ENCODE measurements around the gene CTNNA1.

DNA sequence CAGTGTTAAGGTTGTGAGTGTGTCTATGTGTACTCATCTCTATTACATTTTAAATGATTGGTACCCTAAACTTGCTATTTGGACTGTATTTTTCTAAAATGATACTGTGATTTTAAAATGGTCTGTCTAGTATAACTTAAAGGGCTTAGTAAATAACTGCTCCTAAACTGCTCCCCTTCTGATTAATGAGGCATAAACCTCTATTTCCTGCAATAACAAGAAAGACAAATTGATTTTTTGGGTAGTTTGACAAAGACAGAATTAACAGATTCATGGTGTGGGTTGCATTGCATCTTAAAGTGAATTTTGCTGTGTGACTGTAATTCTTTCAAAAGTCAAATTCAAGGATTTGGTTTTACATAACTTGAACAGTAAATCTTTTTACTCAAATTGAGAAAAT is 130.0 kb downstream of the CTNNA1 start:
- TF ChIP-seq, protein P1, sequence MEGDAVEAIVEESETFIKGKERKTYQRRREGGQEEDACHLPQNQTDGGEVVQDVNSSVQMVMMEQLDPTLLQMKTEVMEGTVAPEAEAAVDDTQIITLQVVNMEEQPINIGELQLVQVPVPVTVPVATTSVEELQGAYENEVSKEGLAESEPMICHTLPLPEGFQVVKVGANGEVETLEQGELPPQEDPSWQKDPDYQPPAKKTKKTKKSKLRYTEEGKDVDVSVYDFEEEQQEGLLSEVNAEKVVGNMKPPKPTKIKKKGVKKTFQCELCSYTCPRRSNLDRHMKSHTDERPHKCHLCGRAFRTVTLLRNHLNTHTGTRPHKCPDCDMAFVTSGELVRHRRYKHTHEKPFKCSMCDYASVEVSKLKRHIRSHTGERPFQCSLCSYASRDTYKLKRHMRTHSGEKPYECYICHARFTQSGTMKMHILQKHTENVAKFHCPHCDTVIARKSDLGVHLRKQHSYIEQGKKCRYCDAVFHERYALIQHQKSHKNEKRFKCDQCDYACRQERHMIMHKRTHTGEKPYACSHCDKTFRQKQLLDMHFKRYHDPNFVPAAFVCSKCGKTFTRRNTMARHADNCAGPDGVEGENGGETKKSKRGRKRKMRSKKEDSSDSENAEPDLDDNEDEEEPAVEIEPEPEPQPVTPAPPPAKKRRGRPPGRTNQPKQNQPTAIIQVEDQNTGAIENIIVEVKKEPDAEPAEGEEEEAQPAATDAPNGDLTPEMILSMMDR (IDR thresholded peaks at IDR 0.05), result no peak
- TF ChIP-seq POLR2A (IDR thresholded peaks at IDR 0.05), result no peak

Data from body of pancreas (tissue), 4 donors.